ENCODE results near the gene GPHN.

The GPHN gene

GRCh38 chr14:66859063-66859671, 351.2 kb downstream of the GPHN start:
- Histone ChIP-seq H3K79me2 (no peaks in the 10 kb centered on the region), H3K9ac (no peak overlapping the region), H3K9me3 (ENCODE audit: control insufficient read depth, low read length) (no peaks in the 10 kb centered on the region), H2AFZ (no peak overlapping the region), H3K27ac (no peak overlapping the region), H3K36me3 (ENCODE audit: control insufficient read depth, insufficient read depth, low read length) (no peaks in the 10 kb centered on the region), H3K4me2 (ENCODE audit: low read length) (no peak overlapping the region), H3K4me1 (no peaks in the 10 kb centered on the region), H3K27me3 (ENCODE audit: control insufficient read depth, insufficient read depth, low read length) (no peaks in the 10 kb centered on the region), H3K4me3 (ENCODE audit: low read depth, low read length) (no peak overlapping the region)
- TF ChIP-seq CTCF (IDR thresholded peaks at IDR 0.05): no peak

DNA sequence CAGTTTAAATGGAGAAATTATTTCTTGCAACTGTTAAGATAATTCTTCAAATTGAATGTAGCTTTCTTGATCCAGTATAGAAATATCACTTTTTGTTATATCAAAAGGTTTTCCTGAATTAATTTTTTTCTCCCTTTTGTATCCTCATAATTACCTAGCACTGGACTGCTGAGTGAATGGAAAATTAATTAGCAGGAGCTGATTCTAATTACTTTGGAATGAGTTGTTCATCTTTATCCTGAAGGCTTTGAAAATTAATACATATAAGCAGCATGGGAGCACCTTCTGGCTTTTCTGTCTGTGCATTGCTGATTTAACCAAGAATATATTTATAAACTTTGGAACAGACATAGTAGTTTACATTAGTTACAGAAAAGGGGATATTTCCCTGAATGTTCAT, 373.6 kb downstream of the GPHN start:
- no peak overlapping the region for H3K4me2 ChIP-seq (ENCODE audit: low read length)
- no peak for TF ChIP-seq CTCF (IDR thresholded peaks at IDR 0.05)
- H2AFZ ChIP-seq: no peak overlapping the region
- no peaks in the 10 kb centered on the region for H3K27me3 ChIP-seq (ENCODE audit: control insufficient read depth, insufficient read depth, low read length)
- no peaks in the 10 kb centered on the region for H3K9me3 ChIP-seq (ENCODE audit: control insufficient read depth, low read length)
- no peak overlapping the region for H3K27ac ChIP-seq
- no peaks in the 10 kb centered on the region for H3K4me1 ChIP-seq
- no peaks in the 10 kb centered on the region for H3K79me2 ChIP-seq
- no peak overlapping the region for H3K9ac ChIP-seq
- no peak overlapping the region for H3K4me3 ChIP-seq (ENCODE audit: low read depth, low read length)
- H3K36me3 ChIP-seq (ENCODE audit: control insufficient read depth, insufficient read depth, low read length): no peaks in the 10 kb centered on the region

DNA sequence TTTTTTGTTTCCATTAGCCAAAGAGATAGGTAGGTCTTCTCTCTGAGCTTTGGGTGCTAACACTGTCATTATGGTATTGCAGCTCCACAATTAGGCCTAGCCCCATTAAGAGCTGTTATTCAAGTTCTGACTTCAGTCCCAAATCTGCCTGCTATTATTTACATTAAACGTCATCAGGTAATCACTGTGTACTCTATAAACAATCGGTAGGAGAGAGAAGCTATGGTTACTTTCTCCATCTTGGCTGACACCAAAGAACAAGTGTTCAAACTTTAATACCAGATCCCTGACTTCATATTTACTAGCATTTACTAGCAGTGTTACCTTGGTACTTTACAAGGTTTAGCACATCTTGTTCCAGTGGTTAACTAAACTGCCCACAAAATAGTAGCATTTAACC, 376.2 kb downstream of the GPHN start:
- Histone ChIP-seq H3K27me3 (ENCODE audit: control insufficient read depth, insufficient read depth, low read length) (no peaks in the 10 kb centered on the region), H3K9ac (no peak overlapping the region), H3K36me3 (ENCODE audit: control insufficient read depth, insufficient read depth, low read length) (no peaks in the 10 kb centered on the region), H3K79me2 (no peaks in the 10 kb centered on the region), H2AFZ (no peak overlapping the region), H3K4me3 (ENCODE audit: low read depth, low read length) (no peak overlapping the region), H3K9me3 (ENCODE audit: control insufficient read depth, low read length) (no peaks in the 10 kb centered on the region), H3K27ac (no peak overlapping the region), H3K4me2 (ENCODE audit: low read length) (no peak overlapping the region), H3K4me1 (no peaks in the 10 kb centered on the region)
- no peak for TF ChIP-seq CTCF (IDR thresholded peaks at IDR 0.05)

- Histone ChIP-seq H3K79me2 (no peaks in the 10 kb centered on the region), H3K36me3 (ENCODE audit: control insufficient read depth, insufficient read depth, low read length) (no peaks in the 10 kb centered on the region), H3K9me3 (ENCODE audit: control insufficient read depth, low read length) (no peaks in the 10 kb centered on the region), H3K27ac (no peak overlapping the region), H2AFZ (no peak overlapping the region), H3K4me3 (ENCODE audit: low read depth, low read length) (no peak overlapping the region), H3K27me3 (ENCODE audit: control insufficient read depth, insufficient read depth, low read length) (no peaks in the 10 kb centered on the region), H3K4me1 (no peaks in the 10 kb centered on the region), H3K4me2 (ENCODE audit: low read length) (no peak overlapping the region), H3K9ac (no peak overlapping the region)
- TF ChIP-seq CTCF (IDR thresholded peaks at IDR 0.05): no peak
Measured at GRCh38 chr14:66900719-66901118, 392.8 kb downstream of the GPHN start.

- Histone ChIP-seq H3K4me1 (no peaks in the 10 kb centered on the region), H3K79me2 (no peaks in the 10 kb centered on the region), H3K9me3 (ENCODE audit: control insufficient read depth, low read length) (no peaks in the 10 kb centered on the region), H3K36me3 (ENCODE audit: control insufficient read depth, insufficient read depth, low read length) (no peaks in the 10 kb centered on the region), H3K4me2 (ENCODE audit: low read length) (no peak overlapping the region), H3K27me3 (ENCODE audit: control insufficient read depth, insufficient read depth, low read length) (no peaks in the 10 kb centered on the region), H3K4me3 (ENCODE audit: low read depth, low read length) (no peak overlapping the region), H3K27ac (no peak overlapping the region), H3K9ac (no peak overlapping the region), H2AFZ (no peak overlapping the region)
- TF ChIP-seq CTCF (IDR thresholded peaks at IDR 0.05): no peak
Measured at GRCh38 chr14:66910311-66910840, 402.4 kb downstream of the GPHN start.
